Liver (tissue), 9 donors: ENCODE results near the gene ZC3HAV1L. TPM values are rescaled to one million over a fixed set of nuclear protein-coding genes. Genes with fewer than 3 reads are reported as not detected.

Source experiments
- DNase-seq: peaks from one replicate; pipeline ENCODE4 v3.0.0-alpha.2; 2017; ENCODE audit warnings: low spot score
- H3K27ac ChIP-seq, 2 donors: one replicate each; pipeline ENCODE4 v1.7.0; 2013; ENCODE audit warnings: inconsistent platforms in 2 of 2, low read length in 2 of 2, control low read depth in 1 of 2, low read depth in 1 of 2, mild to moderate bottlenecking in 1 of 2
- H3K27me3 ChIP-seq, 4 donors: one replicate each; pipeline versions ENCODE4 v1.6.1 to v1.7.0; 2013; ENCODE audit warnings: low read length in 3 of 4, inconsistent platforms in 1 of 4, mild to moderate bottlenecking in 1 of 4, moderate library complexity in 1 of 4; ENCODE audit not compliant: control insufficient read depth in 4 of 4, insufficient read depth in 4 of 4
- H3K36me3 ChIP-seq, 4 donors: one replicate each; pipeline versions ENCODE4 v1.6.1 to v1.7.0; 2013; ENCODE audit warnings: low read length in 3 of 4, mild to moderate bottlenecking in 3 of 4, low read depth in 1 of 4, moderate library complexity in 1 of 4; ENCODE audit not compliant: control insufficient read depth in 4 of 4, insufficient read depth in 3 of 4
- H3K4me1 ChIP-seq, 4 donors: one replicate each; pipeline versions ENCODE4 v1.6.1 to v1.7.0; 2013; ENCODE audit warnings: low read length in 3 of 4, mild to moderate bottlenecking in 3 of 4, moderate library complexity in 1 of 4; ENCODE audit not compliant: control insufficient read depth in 4 of 4, insufficient read depth in 4 of 4
- H3K4me3 ChIP-seq, 3 donors: one replicate each; pipeline versions ENCODE4 v1.6.1 to v1.7.0; 2013; ENCODE audit warnings: low read length in 3 of 3, control low read depth in 1 of 3, low read depth in 1 of 3, mild to moderate bottlenecking in 1 of 3
- H3K9ac ChIP-seq, 2 donors: one replicate each; pipeline ENCODE4 v1.7.0; 2013; ENCODE audit warnings: low read length in 2 of 2, mild to moderate bottlenecking in 2 of 2, moderate library complexity in 2 of 2, control low read depth in 1 of 2, low read depth in 1 of 2
- H3K9me3 ChIP-seq, 4 donors: one replicate each; pipeline versions ENCODE4 v1.6.1 to v1.7.0; 2013; ENCODE audit warnings: low read length in 3 of 4; ENCODE audit not compliant: control insufficient read depth in 4 of 4
- EGR1 ChIP-seq, 2 donors: IDR thresholded peaks; 2 replicates each; pipeline ENCODE4 v1.6.1; 2016 to 2018; ENCODE audit warnings: antibody characterized with exemption in 2 of 2, low read depth in 2 of 2
- GABPA ChIP-seq, 2 donors: IDR thresholded peaks in 1 of 2; conservative IDR thresholded peaks in 1 of 2; 2 replicates each; pipeline ENCODE4 v1.6.1; 2016; ENCODE audit warnings: antibody characterized with exemption in 2 of 2, mild to moderate bottlenecking in 1 of 2, moderate library complexity in 1 of 2
- HNF4A ChIP-seq, 2 donors: conservative IDR thresholded peaks; 2 replicates each; pipeline ENCODE4 v1.6.1; 2016; ENCODE audit warnings: antibody characterized with exemption in 2 of 2, mild to moderate bottlenecking in 2 of 2
- MAX ChIP-seq: IDR thresholded peaks from 2 replicates; pipeline ENCODE4 v1.6.1; 2016; ENCODE audit warnings: antibody characterized with exemption
- NR2F2 ChIP-seq: IDR thresholded peaks from 2 replicates; pipeline ENCODE4 v1.6.1; 2016; ENCODE audit warnings: antibody characterized with exemption
- SP1 ChIP-seq: IDR thresholded peaks from 2 replicates; pipeline ENCODE4 v1.6.1; 2018; ENCODE audit warnings: antibody characterized with exemption, mild to moderate bottlenecking
- WGBS: extraction: QIAGEN DNeasy Blood & Tissue Kit; methylation state at CpG from one replicate; pipeline ENCODE4 v1.1.7; 2013; 5-methylcytosine and 5-hydroxymethylcytosine counted together
- polyA plus RNA-seq, 2 donors: library from polyadenylated mRNA; stranded (reverse) in 1 of 2; unstranded in 1 of 2; fragments of 200-250 nt in 1 of 2; fragments of >200 nt in 1 of 2; fragmentation: Nextera tagmentation in 1 of 2; extraction: Ambion mirVana in 1 of 2; gene quantifications; one replicate each; pipeline versions ENCODE4 v1.2.1 to v1.2.3, GENCODE V29; 2013 to 2015
- total RNA-seq, 2 donors: library from RNA; depleted of rRNA; stranded (reverse); fragments of >200 nt; gene quantifications; one replicate each; pipeline ENCODE4 v1.2.3, GENCODE V29; 2014
- TF ChIP-seq, protein P1 (sequence below): fragments of 150-350 bp; IDR thresholded peaks from 2 replicates; pipeline ENCODE4 v1.5.1; 2017; ENCODE audit warnings: improper control_type of control experiment, low read depth, low read length; ENCODE audit not compliant: missing input control
- TF ChIP-seq, protein P2 (sequence below): IDR thresholded peaks from 2 replicates; pipeline ENCODE4 v1.6.1; 2016; ENCODE audit warnings: antibody characterized with exemption
- TF ChIP-seq, protein P3 (sequence below): IDR thresholded peaks from 2 replicates; pipeline ENCODE4 v1.6.1; 2016; ENCODE audit warnings: antibody characterized with exemption
- donor health status: healthy.
- donor health status: healthy.
- donor health status: healthy.
- donor health status: healthy.
- donor health status: healthy.

Gene ZC3HAV1L
- total and polyA plus RNA-seq, 4 donors = 0.19 to 16.2 (median 1.9) TPM

GRCh38 chr7:139080905-139081304 lies 45.1 kb upstream of the ZC3HAV1L start:
- no peak overlapping the region for H3K9ac ChIP-seq
- H3K4me1 ChIP-seq = peaks cover 0 to 26% (median 19%) of the 10 kb centered on the region in 4 donors
- peak overlapping the region in 1 of 2 donors; percentile 15 for H3K27ac ChIP-seq
- H3K9me3 ChIP-seq = no peaks in the 10 kb centered on the region
- no peak for DNase-seq
- 64% methylated on average over 8 of the region's 8 CpGs for WGBS
- H3K4me3 ChIP-seq = no peak overlapping the region
- H3K27me3 ChIP-seq = no peaks in the 10 kb centered on the region
- TF ChIP-seq SP1 (no peak), MAX (no peak), EGR1 (IDR thresholded peaks at IDR 0.05; ENCODE audit: low read depth in 2 of 2) (no peak), NR2F2 (peak; percentile 41), GABPA (IDR thresholded peaks at IDR 0.05 in 1 of 2, conservative IDR thresholded peaks at IDR 0.05 in 1 of 2) (no peak)
- TF ChIP-seq, protein P1, sequence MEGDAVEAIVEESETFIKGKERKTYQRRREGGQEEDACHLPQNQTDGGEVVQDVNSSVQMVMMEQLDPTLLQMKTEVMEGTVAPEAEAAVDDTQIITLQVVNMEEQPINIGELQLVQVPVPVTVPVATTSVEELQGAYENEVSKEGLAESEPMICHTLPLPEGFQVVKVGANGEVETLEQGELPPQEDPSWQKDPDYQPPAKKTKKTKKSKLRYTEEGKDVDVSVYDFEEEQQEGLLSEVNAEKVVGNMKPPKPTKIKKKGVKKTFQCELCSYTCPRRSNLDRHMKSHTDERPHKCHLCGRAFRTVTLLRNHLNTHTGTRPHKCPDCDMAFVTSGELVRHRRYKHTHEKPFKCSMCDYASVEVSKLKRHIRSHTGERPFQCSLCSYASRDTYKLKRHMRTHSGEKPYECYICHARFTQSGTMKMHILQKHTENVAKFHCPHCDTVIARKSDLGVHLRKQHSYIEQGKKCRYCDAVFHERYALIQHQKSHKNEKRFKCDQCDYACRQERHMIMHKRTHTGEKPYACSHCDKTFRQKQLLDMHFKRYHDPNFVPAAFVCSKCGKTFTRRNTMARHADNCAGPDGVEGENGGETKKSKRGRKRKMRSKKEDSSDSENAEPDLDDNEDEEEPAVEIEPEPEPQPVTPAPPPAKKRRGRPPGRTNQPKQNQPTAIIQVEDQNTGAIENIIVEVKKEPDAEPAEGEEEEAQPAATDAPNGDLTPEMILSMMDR = no peak
- TF ChIP-seq, protein P2, sequence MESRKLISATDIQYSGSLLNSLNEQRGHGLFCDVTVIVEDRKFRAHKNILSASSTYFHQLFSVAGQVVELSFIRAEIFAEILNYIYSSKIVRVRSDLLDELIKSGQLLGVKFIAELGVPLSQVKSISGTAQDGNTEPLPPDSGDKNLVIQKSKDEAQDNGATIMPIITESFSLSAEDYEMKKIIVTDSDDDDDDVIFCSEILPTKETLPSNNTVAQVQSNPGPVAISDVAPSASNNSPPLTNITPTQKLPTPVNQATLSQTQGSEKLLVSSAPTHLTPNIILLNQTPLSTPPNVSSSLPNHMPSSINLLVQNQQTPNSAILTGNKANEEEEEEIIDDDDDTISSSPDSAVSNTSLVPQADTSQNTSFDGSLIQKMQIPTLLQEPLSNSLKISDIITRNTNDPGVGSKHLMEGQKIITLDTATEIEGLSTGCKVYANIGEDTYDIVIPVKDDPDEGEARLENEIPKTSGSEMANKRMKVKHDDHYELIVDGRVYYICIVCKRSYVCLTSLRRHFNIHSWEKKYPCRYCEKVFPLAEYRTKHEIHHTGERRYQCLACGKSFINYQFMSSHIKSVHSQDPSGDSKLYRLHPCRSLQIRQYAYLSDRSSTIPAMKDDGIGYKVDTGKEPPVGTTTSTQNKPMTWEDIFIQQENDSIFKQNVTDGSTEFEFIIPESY = no peak
- TF ChIP-seq, protein P3, sequence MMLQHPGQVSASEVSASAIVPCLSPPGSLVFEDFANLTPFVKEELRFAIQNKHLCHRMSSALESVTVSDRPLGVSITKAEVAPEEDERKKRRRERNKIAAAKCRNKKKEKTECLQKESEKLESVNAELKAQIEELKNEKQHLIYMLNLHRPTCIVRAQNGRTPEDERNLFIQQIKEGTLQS = no peak
- H3K36me3 ChIP-seq = peaks cover 7 to 42% (median 31%) of the 10 kb centered on the region in 4 donors

DNA sequence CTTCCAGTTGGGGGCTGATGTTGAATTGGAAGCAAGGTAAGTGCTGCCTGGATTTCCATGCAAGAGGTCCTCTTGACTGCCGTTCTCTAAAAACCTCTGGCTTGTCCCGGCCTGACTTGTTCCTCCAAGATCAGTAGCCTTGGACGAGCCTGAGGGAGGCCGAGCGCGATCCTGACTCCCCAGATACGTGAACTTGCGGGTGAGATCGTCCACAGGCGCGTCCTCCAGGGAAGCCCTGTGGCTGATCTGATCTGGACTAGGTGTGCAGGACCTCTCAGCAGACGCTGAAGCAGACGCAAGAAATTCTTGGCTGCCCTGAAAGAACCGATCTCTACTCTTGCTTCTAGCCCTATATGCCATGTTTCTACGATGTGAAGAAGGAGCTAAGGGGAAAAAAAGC lies 44.0 kb upstream of the ZC3HAV1L start:
- no peak for DNase-seq
- H3K27ac ChIP-seq = no peak overlapping the region
- H3K4me1 ChIP-seq = peaks cover under 1 to 36% (median 28%) of the 10 kb centered on the region in 4 donors
- H3K36me3 ChIP-seq = peaks cover 7 to 38% (median 29%) of the 10 kb centered on the region in 4 donors
- no peak for TF ChIP-seq MAX
- TF ChIP-seq, protein P1 = no peak
- TF ChIP-seq HNF4A (conservative IDR thresholded peaks at IDR 0.05) = no peak
- TF ChIP-seq, protein P3 = no peak
- H3K9ac ChIP-seq = no peak overlapping the region
- no peak overlapping the region for H3K4me3 ChIP-seq
- no peaks in the 10 kb centered on the region for H3K27me3 ChIP-seq
- WGBS = 98% methylated on average over 15 of the region's 15 CpGs
- H3K9me3 ChIP-seq = no peaks in the 10 kb centered on the region
